Measurements from ENCODE around the gene GNA15.

- TF ChIP-seq CTCF (conservative IDR thresholded peaks at IDR 0.05 in 1 of 2, IDR thresholded peaks at IDR 0.05 in 1 of 2; ENCODE audit: low read depth in 1 of 2, low read length in 2 of 2): peak; percentile 34 to 70
- TF ChIP-seq EZH2 (IDR thresholded peaks at IDR 0.05; ENCODE audit: low read length, missing control alignments): no peak
Observed at GRCh38 chr19:3210347-3211017, 74.6 kb downstream of the GNA15 start.
